Lung (tissue), 12 donors: ENCODE measurements around the gene EXOC6. TPM values are rescaled to one million over a fixed set of nuclear protein-coding genes. Genes with fewer than 3 reads are reported as not detected.

Experiments used
- ATAC-seq: fragments of 200-7000 bp; cut with Tn5 transposase; one replicate; pipeline ENCODE4 v1.9.1; 2020; ENCODE audit warnings: moderate number of reproducible peaks; ENCODE audit not compliant: insufficient read depth, low FRiP score
- DNase-seq, 3 donors: peaks; one replicate each; pipeline ENCODE4 v3.0.0-alpha.2; 2013 to 2017
- H3K27ac ChIP-seq, 2 donors: one replicate each; pipeline ENCODE4 v1.5.1; 2013; ENCODE audit warnings: mild to moderate bottlenecking in 2 of 2, moderate library complexity in 2 of 2, control low read depth in 1 of 2, inconsistent platforms in 1 of 2, low read depth in 1 of 2, low read length in 1 of 2
- H3K27me3 ChIP-seq, 3 donors: one replicate each; pipeline ENCODE4 v1.5.1; 2013; ENCODE audit warnings: low read length in 2 of 3; ENCODE audit not compliant: control insufficient read depth in 3 of 3, insufficient read depth in 3 of 3
- H3K36me3 ChIP-seq, 4 donors: one replicate each; pipeline ENCODE4 v1.5.1; 2013; ENCODE audit warnings: low read length in 4 of 4, mild to moderate bottlenecking in 1 of 4, moderate library complexity in 1 of 4; ENCODE audit not compliant: control insufficient read depth in 4 of 4, insufficient read depth in 4 of 4
- H3K4me1 ChIP-seq, 5 donors: one replicate each; pipeline ENCODE4 v1.5.1; 2013; ENCODE audit warnings: low read length in 5 of 5, mild to moderate bottlenecking in 2 of 5, moderate library complexity in 1 of 5; ENCODE audit not compliant: control insufficient read depth in 5 of 5, insufficient read depth in 5 of 5
- H3K4me3 ChIP-seq: one replicate; pipeline ENCODE4 v1.5.1; 2013; ENCODE audit warnings: mild to moderate bottlenecking, control low read depth, moderate library complexity
- H3K9ac ChIP-seq, 2 donors: one replicate each; pipeline ENCODE4 v1.5.1; 2013; ENCODE audit warnings: low read length in 2 of 2, control low read depth in 1 of 2; ENCODE audit not compliant: insufficient read depth in 1 of 2
- H3K9me3 ChIP-seq, 4 donors: one replicate each; pipeline ENCODE4 v1.5.1; 2013; ENCODE audit warnings: low read length in 3 of 4, mild to moderate bottlenecking in 1 of 4, moderate library complexity in 1 of 4; ENCODE audit not compliant: control insufficient read depth in 4 of 4, insufficient read depth in 3 of 4
- WGBS, 2 donors: extraction: QIAGEN DNeasy Blood & Tissue Kit; methylation state at CpG; one replicate each; pipeline ENCODE4 v1.1.7; 2013; 5-methylcytosine and 5-hydroxymethylcytosine counted together
- polyA plus RNA-seq, 2 donors: library from polyadenylated mRNA; stranded (reverse); fragments of 200-250 nt; gene quantifications; one replicate each; pipeline ENCODE4 v1.2.1, GENCODE V29; 2013
- total RNA-seq, 2 donors: library from RNA; depleted of rRNA in 1 of 2; stranded (reverse); fragments of >200 nt in 1 of 2; gene quantifications; one replicate each; pipeline ENCODE4 v1.2.1, GENCODE V29; 2014 to 2021
- TF ChIP-seq, protein P1 (sequence below): IDR thresholded peaks from 2 replicates; pipeline ENCODE4 v1.5.1; 2012; ENCODE audit warnings: mild to moderate bottlenecking; ENCODE audit errors: control extremely low read depth, extremely low read depth
- donor health status: control.
- donor health status: control.
- donor health status: Bipolar disorder and iron deficiency.
- donor health status: healthy.
- donor health status: DM: yes; HTN: yes; CAD: no.

EXOC6 gene
- total and polyA plus RNA-seq, 4 donors: 8.6 to 40.1 (median 11.9) TPM

DNA sequence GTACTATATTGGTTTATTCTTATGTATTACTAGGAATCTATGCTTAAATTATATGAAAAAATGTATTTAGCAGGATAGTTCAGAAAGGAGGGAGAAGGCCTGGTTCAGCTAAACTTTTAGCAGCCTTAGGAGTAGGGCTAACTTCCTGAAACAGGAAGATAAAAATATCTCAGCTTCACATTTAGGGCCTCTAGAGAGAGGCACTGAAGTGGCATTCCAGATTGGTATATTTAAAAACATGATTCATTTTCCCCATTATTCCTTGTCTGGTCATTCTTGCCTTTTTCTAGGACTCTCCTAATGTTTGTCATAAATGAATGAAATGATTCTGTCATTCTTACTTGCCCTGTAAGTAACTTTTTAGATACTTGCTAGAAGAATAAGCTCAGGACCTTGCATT lies 149.3 kb downstream of the EXOC6 start:
- Histone ChIP-seq H3K4me1 (no peaks in the 10 kb centered on the region), H3K27me3 (peaks cover 0 to 2% (median 0%) of the 10 kb centered on the region in 3 donors), H3K4me3 (no peak overlapping the region), H3K27ac (no peak overlapping the region), H3K9me3 (no peaks in the 10 kb centered on the region), H3K36me3 (peaks cover 0 to 3% (median 0%) of the 10 kb centered on the region in 4 donors), H3K9ac (no peak overlapping the region)
- TF ChIP-seq, protein P1, sequence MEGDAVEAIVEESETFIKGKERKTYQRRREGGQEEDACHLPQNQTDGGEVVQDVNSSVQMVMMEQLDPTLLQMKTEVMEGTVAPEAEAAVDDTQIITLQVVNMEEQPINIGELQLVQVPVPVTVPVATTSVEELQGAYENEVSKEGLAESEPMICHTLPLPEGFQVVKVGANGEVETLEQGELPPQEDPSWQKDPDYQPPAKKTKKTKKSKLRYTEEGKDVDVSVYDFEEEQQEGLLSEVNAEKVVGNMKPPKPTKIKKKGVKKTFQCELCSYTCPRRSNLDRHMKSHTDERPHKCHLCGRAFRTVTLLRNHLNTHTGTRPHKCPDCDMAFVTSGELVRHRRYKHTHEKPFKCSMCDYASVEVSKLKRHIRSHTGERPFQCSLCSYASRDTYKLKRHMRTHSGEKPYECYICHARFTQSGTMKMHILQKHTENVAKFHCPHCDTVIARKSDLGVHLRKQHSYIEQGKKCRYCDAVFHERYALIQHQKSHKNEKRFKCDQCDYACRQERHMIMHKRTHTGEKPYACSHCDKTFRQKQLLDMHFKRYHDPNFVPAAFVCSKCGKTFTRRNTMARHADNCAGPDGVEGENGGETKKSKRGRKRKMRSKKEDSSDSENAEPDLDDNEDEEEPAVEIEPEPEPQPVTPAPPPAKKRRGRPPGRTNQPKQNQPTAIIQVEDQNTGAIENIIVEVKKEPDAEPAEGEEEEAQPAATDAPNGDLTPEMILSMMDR: no peak
- DNase-seq (no peak), ATAC-seq (no peak)

DNA sequence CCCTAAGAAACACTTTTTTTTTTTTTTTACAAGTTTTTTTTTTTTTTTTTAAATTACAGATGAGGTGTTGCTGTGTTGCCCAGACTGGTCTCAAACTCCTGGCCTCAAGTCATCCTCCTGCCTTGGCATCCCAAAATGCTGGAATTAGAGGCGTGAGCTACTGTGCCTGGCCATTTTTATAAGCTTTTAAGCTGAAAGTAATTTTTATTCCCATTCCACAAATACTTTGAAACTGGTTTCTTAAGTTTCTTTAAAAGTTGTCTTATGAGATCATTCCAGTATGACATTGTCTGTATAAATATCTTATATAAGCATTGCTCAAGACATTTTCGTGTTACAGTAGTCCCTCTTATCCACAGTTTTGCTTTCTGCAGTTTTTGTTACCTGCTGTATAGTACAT lies 150.9 kb downstream of the EXOC6 start:
- no peaks in the 10 kb centered on the region for H3K9me3 ChIP-seq
- DNase-seq (no peak), ATAC-seq (no peak)
- H3K4me3 ChIP-seq: no peak overlapping the region
- 92 to 95% methylated on average over 2 of the region's 2 CpGs for WGBS, 2 donors
- no peaks in the 10 kb centered on the region for H3K4me1 ChIP-seq
- peaks cover 0 to 3% (median 0%) of the 10 kb centered on the region in 4 donors for H3K36me3 ChIP-seq
- TF ChIP-seq, protein P1: no peak
- no peaks in the 10 kb centered on the region for H3K27me3 ChIP-seq
- H3K27ac ChIP-seq: no peak overlapping the region
- no peak overlapping the region for H3K9ac ChIP-seq

DNA sequence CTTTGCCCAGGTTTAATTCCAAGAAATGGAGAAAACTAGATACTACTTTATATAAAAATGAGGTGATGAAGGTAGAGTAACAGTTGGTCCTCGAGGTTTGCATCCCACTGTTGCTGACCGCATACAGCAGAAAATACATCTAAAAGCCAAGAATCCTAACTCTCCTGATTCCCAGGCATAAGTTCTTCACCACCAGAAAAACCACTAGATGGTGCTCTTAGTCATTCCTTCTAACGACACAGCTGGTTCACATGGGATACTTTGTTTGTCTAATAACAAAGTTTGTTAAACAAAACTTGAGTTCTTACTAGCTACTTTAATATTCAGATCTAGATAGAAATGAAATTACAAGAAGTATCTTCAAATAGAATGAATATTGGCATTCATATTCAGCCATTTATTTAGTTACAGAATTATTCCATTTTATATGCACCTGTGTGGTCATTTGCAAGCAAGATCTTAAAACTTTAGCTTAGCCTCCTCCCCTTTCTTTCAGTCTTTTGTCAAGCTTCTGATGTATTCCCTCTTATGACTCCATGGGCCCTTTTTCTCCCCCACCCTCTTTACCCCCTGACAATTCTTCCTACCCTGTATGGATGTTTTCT lies 158.2 kb downstream of the EXOC6 start:
- TF ChIP-seq, protein P1: no peak
- WGBS, 2 donors: 25 to 28% methylated on average over 3 of the region's 3 CpGs
- Histone ChIP-seq H3K4me1 (no peaks in the 10 kb centered on the region), H3K4me3 (no peak overlapping the region), H3K9ac (no peak overlapping the region), H3K9me3 (no peaks in the 10 kb centered on the region), H3K27ac (no peak overlapping the region), H3K27me3 (no peaks in the 10 kb centered on the region), H3K36me3 (no peaks in the 10 kb centered on the region)
- ATAC-seq (no peak), DNase-seq (peak in 2 of 3 donors; percentile 74 to 81)

DNA sequence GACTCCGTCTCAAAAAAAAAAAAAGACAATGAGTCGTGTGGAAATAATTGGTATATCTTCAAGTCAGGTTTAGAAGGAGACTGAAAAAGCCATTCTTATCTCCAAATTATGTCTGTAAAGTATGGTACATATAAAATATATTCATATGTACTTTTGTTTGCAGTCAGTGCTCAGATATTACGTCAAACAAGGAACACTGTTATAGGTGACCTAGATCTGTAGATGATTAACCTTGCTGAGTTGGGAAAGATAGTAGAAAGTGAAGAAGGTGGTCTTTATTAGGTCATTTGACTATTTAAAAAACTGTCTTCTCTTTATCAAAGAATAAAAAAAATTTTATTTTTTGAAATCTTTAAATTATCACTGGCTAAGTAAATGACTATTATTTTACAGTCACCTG lies 167.4 kb downstream of the EXOC6 start:
- Histone ChIP-seq H3K4me3 (no peak overlapping the region), H3K9me3 (no peaks in the 10 kb centered on the region), H3K36me3 (peaks cover 0 to 2% (median 0%) of the 10 kb centered on the region in 4 donors), H3K9ac (no peak overlapping the region), H3K27ac (no peak overlapping the region), H3K4me1 (no peaks in the 10 kb centered on the region), H3K27me3 (no peaks in the 10 kb centered on the region)
- DNase-seq: no peak
- TF ChIP-seq, protein P1: no peak
- WGBS, 2 donors: 92 to 94% methylated on average over 3 of the region's 3 CpGs
- ATAC-seq: no peak
